ENCODE data around the gene TANGO6.

- TF ChIP-seq CTCF (IDR thresholded peaks at IDR 0.05) (no peak), POLR2A (IDR thresholded peaks at IDR 0.05) (no peak)
Observed at GRCh38 chr16:68889508-68890150, 46.3 kb downstream of the TANGO6 start.

Data from body of pancreas (tissue), 4 donors.